Upper lobe of left lung (tissue), 6 donors: Measurements from ENCODE around the gene RALA. TPM values are rescaled to one million over a fixed set of nuclear protein-coding genes. Genes with fewer than 3 reads are reported as not detected.

ENCODE experiments used
- ATAC-seq, 2 donors: fragments of 200-7000 bp; cut with Tn5 transposase; one replicate each; pipeline ENCODE4 v1.9.1; 2022; ENCODE audit warnings: mild to moderate bottlenecking in 2 of 2, moderate library complexity in 2 of 2; ENCODE audit not compliant: low FRiP score in 2 of 2
- DNase-seq, 2 donors: peaks; one replicate each; pipeline ENCODE4 v3.0.0-alpha.2; 2019 to 2020
- H3K27ac ChIP-seq, 4 donors: fragments of 200-600 bp; sonication (generic); one replicate each; pipeline ENCODE4 v1.5.1; 2016 to 2019
- H3K27me3 ChIP-seq, 4 donors: fragments of 200-600 bp; sonication (generic); one replicate each; pipeline ENCODE4 v1.5.1; 2017 to 2019
- H3K36me3 ChIP-seq, 4 donors: fragments of 200-600 bp; sonication (generic); one replicate each; pipeline ENCODE4 v1.5.1; 2016 to 2019
- H3K4me1 ChIP-seq, 4 donors: fragments of 200-600 bp; sonication (generic); one replicate each; pipeline ENCODE4 v1.5.1; 2018 to 2019
- H3K4me3 ChIP-seq, 4 donors: fragments of 200-600 bp; sonication (generic); one replicate each; pipeline ENCODE4 v1.5.1; 2017 to 2019; ENCODE audit warnings: mild to moderate bottlenecking in 2 of 4, moderate library complexity in 1 of 4
- H3K9me3 ChIP-seq, 4 donors: fragments of 200-600 bp; sonication (generic); one replicate each; pipeline ENCODE4 v1.5.1; 2018 to 2019
- EP300 ChIP-seq, 4 donors: sonication (generic); formaldehyde crosslinking; IDR thresholded peaks; one replicate each; pipeline ENCODE4 v1.5.1; 2017; ENCODE audit warnings: antibody characterized with exemption in 4 of 4, control low read depth in 2 of 4
- POLR2A ChIP-seq, 4 donors: fragments of 450-650 bp; IDR thresholded peaks; one replicate each; pipeline ENCODE4 v1.5.1; 2016 to 2017; ENCODE audit warnings: antibody characterized with exemption in 4 of 4, mild to moderate bottlenecking in 2 of 4
- POLR2AphosphoS5 ChIP-seq, 2 donors: sonication (generic); formaldehyde crosslinking; IDR thresholded peaks; one replicate each; pipeline ENCODE4 v1.5.1; 2017; ENCODE audit warnings: antibody characterized with exemption in 2 of 2
- WGBS, 2 donors: methylation state at CpG; one replicate each; pipeline ENCODE4 v1.1.5; 2017 to 2018; 5-methylcytosine and 5-hydroxymethylcytosine counted together
- total RNA-seq, 6 donors: library from RNA; depleted of rRNA in 4 of 6; stranded (reverse); fragments of >200 nt in 4 of 6; gene quantifications; one replicate each; pipeline versions ENCODE4 v1.1.0 to v1.2.1, GENCODE V29; 2016 to 2021
- TF ChIP-seq, protein P1 (sequence below), 6 experiments: fragments of 450-650 bp in 4 of 6; fragments of 200-600 bp in 2 of 6; sonication (generic) in 2 of 6; IDR thresholded peaks; one replicate each; pipeline ENCODE4 v1.5.1; 2016 to 2019; ENCODE audit warnings: antibody characterized with exemption in 6 of 6
- donor health status: DM: no; HTN: no; CAD: no; lungs with moderate emphysema.
- donor health status: DM: no; HTN: yes; CAD: no; lungs with severe emphysema.

Gene RALA, protein sequence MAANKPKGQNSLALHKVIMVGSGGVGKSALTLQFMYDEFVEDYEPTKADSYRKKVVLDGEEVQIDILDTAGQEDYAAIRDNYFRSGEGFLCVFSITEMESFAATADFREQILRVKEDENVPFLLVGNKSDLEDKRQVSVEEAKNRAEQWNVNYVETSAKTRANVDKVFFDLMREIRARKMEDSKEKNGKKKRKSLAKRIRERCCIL
- total RNA-seq, result 10 to 100 TPM in 5 of 6 donors, 1 to 10 TPM in 1; 7.3 to 45.1 (median 33.5) TPM

DNA sequence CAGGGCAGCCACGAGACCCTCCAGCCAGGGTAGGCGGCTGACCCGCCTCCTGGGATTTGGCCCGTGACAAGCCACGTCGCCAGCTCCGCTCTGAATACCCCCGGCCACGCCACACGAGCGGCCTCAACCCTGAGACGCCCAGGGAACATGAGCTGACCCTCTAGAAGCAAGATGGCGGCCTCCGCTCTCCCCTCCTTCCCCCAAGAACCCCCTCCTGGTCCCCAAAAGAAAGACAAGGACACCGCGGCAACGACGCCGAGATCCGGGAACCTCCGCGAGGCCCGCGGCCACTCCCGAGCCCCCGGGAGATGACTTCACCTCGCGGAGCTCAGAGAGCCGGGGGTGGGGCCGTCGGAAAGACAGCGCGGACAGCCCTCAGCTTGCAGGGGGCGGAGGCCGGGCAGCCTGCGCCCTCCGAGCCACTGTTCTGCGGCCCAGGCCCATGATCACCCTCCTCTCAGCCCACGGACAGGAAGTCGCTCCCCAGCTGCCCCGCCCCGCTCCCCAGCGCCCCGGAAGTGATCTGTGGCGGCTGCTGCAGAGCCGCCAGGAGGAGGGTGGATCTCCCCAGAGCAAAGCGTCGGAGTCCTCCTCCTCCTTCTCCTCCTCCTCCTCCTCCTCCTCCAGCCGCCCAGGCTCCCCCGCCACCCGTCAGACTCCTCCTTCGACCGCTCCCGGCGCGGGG lies at the start of gene RALA:
Gene RALA, plus strand, starts transcription at position 526 of the 685 bp plus-strand sequence. CDS start 63,096 bp downstream, outside the sequence.
- 0% methylated on average over 2 to 17 of the region's 56 CpGs for WGBS, 2 donors
- DNase-seq, result peak; percentile 94 to 99

DNA sequence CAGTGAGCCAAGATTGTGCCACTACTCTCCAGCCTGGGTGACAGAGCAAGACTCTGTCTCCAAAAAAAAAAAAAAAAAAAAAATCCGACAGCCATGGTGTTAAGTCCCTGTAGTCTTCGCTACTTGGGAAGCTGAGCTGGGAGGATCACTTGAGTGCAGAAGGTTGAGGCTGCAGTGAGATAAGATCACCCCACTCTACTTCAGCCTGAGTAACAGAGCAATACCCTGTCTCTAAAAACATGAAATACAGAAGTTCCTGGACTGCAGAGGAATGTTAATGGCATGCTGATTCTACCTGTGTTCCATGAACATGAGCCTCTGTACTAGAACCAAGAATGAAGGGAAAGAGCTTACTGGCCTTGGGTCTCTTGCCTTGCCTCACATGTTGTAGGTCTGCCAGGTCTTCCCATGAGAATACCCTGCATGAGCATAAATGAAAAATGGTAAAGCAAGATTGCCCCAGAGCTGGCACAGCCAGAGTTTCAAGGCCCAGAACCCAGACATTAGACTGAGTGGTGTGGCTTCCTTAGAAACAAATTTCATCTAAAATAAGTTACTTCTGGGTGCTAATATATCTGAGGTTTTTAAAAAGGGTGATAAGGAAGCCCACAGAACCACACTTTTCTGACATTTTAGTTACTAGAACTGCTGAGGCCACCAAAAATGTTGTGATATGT lies 48.6 kb upstream of the RALA start:
- H3K27me3 ChIP-seq, result no peaks in the 10 kb centered on the region
- no peaks in the 10 kb centered on the region for H3K4me1 ChIP-seq
- no peak overlapping the region for H3K27ac ChIP-seq
- H3K36me3 ChIP-seq, result peaks cover 0 to 40% (median 9%) of the 10 kb centered on the region in 4 donors
- WGBS, 2 donors, result 96 to 98% methylated on average over 2 of the region's 2 CpGs
- DNase-seq (no peak), ATAC-seq (no peak)
- H3K4me3 ChIP-seq, result no peak overlapping the region
- TF ChIP-seq POLR2A (IDR thresholded peaks at IDR 0.05), result no peak
- no peak for TF ChIP-seq POLR2AphosphoS5 (IDR thresholded peaks at IDR 0.05)
- TF ChIP-seq, protein P1, sequence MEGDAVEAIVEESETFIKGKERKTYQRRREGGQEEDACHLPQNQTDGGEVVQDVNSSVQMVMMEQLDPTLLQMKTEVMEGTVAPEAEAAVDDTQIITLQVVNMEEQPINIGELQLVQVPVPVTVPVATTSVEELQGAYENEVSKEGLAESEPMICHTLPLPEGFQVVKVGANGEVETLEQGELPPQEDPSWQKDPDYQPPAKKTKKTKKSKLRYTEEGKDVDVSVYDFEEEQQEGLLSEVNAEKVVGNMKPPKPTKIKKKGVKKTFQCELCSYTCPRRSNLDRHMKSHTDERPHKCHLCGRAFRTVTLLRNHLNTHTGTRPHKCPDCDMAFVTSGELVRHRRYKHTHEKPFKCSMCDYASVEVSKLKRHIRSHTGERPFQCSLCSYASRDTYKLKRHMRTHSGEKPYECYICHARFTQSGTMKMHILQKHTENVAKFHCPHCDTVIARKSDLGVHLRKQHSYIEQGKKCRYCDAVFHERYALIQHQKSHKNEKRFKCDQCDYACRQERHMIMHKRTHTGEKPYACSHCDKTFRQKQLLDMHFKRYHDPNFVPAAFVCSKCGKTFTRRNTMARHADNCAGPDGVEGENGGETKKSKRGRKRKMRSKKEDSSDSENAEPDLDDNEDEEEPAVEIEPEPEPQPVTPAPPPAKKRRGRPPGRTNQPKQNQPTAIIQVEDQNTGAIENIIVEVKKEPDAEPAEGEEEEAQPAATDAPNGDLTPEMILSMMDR (IDR thresholded peaks at IDR 0.05), result no peak
- TF ChIP-seq EP300 (IDR thresholded peaks at IDR 0.05), result no peak
- no peaks in the 10 kb centered on the region for H3K9me3 ChIP-seq

More for the DNA sequence above, at the start of gene RALA:
- peak in 1 of 4 donors; percentile 21 for TF ChIP-seq EP300 (IDR thresholded peaks at IDR 0.05)
- TF ChIP-seq POLR2A (IDR thresholded peaks at IDR 0.05), result peak; percentile 30 to 93 (median 78)
- peak; percentile 75 to 80 for TF ChIP-seq POLR2AphosphoS5 (IDR thresholded peaks at IDR 0.05)
- TF ChIP-seq, protein P1 (IDR thresholded peaks at IDR 0.05), result no peak
- H3K27ac ChIP-seq, result peak within 1 kb of the TSS; percentile 86 to 94 (median 91)
- peak within 1 kb of the TSS; percentile 84 to 95 (median 92) for H3K4me3 ChIP-seq
- H3K9me3 ChIP-seq, result no peaks in the 10 kb centered on the region
- peaks cover 40 to 52% (median 42%) of the 10 kb centered on the region in 4 donors for H3K4me1 ChIP-seq
- ATAC-seq, result peak; percentile 99
- no peaks in the 10 kb centered on the region for H3K36me3 ChIP-seq
- no peaks in the 10 kb centered on the region for H3K27me3 ChIP-seq

DNA sequence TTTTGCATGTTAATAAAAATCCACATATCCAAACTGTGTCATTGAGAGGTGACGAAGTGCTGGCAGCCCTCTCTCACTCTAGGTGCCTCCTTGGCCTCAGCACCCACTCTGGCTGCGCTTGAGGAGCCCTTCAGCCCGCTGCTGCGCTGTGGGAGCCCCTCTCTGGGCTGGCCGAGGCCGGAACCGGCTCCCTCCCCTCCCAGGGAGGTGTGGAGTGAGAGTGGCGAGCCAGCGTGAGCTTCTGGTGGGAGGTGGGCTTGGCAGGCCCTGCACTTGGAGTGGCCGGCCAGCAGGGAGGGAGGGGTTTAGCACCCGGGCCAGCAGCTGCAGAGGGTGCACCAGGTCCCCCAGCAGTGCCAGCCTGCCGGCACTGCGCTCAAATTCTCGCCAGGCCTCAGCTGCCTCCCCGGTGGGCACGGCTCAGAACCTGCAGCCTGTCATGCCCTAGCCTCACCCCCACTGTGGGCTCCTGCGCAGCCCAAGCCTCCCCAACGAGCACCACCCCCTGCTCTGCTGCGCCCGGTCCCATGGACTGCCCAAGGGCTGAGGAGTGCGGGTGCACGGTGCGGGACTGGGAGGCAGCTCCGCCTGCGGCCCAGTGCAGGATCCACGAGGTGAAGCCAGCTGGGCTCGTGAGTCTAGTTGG lies 46.0 kb upstream of the RALA start:
- Histone ChIP-seq H3K4me3 (no peak overlapping the region), H3K4me1 (peaks cover 0 to 8% (median 0%) of the 10 kb centered on the region in 4 donors), H3K27me3 (no peaks in the 10 kb centered on the region), H3K9me3 (no peaks in the 10 kb centered on the region), H3K36me3 (peaks cover 0 to 25% (median 7%) of the 10 kb centered on the region in 4 donors), H3K27ac (no peak overlapping the region)
- no peak for TF ChIP-seq POLR2A (IDR thresholded peaks at IDR 0.05)
- TF ChIP-seq POLR2AphosphoS5 (IDR thresholded peaks at IDR 0.05), result no peak
- TF ChIP-seq, protein P1 (IDR thresholded peaks at IDR 0.05), result no peak
- no peak for TF ChIP-seq EP300 (IDR thresholded peaks at IDR 0.05)
- WGBS, 2 donors, result 89 to 99% methylated on average over 9 to 27 of the region's 27 CpGs
- peak in 1 of 2 donors; percentile 69 for DNase-seq
- ATAC-seq, result no peak

DNA sequence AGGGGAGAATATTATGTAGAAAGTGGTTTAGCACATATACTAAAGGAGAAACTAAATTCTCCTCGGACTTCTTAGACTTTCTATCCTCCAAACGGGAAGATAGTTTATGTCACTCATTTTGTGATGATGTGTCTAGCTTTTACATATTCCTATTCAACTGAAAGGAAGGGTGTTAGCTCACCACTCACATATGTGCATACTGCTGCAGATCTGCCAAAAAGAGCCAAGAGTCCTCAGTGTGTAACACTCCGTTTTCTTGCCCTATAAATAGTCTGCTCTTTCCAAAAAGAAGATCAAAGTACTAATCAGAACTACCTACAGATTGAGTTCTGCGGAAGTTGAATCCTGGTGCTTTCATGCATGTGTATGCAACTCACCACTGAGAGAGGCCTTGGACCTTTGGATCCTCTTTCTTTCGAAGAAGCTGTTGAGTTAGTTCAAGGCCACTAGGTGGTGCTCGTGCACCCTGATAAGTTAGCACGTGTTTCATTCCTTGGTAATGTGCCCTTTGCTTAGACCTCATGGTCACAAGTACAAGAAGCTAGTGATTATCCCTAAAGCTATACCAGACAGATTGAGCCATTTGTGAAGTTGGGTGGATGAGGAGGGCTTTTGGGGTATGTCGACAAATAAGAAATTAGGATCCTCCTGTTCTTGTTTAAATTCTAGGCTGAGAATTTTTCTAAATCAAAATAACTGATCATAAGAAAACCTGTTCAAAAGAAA lies 43.1 kb upstream of the RALA start:
- DNase-seq (peak in 1 of 2 donors; percentile 82), ATAC-seq (peak; percentile 85 to 95)
- no peak for TF ChIP-seq POLR2A (IDR thresholded peaks at IDR 0.05)
- TF ChIP-seq, protein P1 (IDR thresholded peaks at IDR 0.05), result peak; percentile 73 to 92 (median 90)
- Histone ChIP-seq H3K9me3 (no peaks in the 10 kb centered on the region), H3K4me3 (no peak overlapping the region), H3K27ac (no peak overlapping the region), H3K4me1 (peaks cover 0 to 8% (median 0%) of the 10 kb centered on the region in 4 donors), H3K27me3 (no peaks in the 10 kb centered on the region), H3K36me3 (peaks cover 0 to 11% (median 0%) of the 10 kb centered on the region in 4 donors)
- WGBS, 2 donors, result 19 to 23% methylated on average over 8 of the region's 8 CpGs
